ENCODE results near the gene TRPM2.

TRPM2 gene

GRCh38 chr21:44322621-44323325 is 30.6 kb upstream of the TRPM2 start:
- no peak for DNase-seq

DNA sequence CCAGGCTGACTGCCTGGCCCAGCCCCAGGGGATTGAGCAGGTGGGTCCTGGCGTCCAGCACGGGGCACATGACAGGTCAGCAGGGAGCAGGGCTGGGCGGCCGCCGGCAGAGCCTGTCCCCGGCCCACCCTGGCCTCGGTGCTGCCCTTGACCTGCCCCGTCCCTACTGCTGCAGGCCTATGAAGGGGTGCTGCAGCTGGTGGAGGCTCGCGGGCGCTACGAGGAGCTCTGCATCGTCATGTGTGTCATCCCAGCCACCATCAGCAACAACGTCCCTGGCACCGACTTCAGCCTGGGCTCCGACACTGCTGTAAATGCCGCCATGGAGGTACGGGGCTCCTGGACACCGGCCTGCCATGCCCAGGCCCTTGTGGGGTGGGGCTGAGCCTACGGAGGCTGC is 29.8 kb upstream of the TRPM2 start:
- DNase-seq, result no peak

- no peak for DNase-seq
Measured at GRCh38 chr21:44324106-44324853, 29.1 kb upstream of the TRPM2 start.

GRCh38 chr21:44324854-44325107 is 28.6 kb upstream of the TRPM2 start:
- no peak for DNase-seq

GRCh38 chr21:44325386-44326271 is 27.8 kb upstream of the TRPM2 start:
- DNase-seq, result no peak

DNA sequence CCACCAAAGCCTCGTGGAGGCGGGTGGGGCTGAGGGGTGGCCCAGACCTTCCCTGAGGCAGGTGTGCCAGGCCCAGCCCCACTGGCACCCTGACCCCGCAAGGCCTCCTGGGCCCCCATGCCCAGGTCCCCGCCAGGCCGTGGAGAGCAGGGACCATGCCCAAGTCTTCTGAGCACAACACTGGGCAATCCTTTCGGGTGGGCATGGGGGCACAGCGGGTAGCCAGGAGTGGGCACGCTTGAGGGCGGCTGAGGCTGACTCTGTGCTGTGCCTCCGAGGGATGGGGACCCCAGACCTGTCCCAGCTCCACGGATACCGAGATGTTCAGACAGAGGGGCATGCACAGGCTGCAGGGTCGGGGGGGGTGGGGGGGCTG is 27.2 kb upstream of the TRPM2 start:
- DNase-seq, result no peak

DNA sequence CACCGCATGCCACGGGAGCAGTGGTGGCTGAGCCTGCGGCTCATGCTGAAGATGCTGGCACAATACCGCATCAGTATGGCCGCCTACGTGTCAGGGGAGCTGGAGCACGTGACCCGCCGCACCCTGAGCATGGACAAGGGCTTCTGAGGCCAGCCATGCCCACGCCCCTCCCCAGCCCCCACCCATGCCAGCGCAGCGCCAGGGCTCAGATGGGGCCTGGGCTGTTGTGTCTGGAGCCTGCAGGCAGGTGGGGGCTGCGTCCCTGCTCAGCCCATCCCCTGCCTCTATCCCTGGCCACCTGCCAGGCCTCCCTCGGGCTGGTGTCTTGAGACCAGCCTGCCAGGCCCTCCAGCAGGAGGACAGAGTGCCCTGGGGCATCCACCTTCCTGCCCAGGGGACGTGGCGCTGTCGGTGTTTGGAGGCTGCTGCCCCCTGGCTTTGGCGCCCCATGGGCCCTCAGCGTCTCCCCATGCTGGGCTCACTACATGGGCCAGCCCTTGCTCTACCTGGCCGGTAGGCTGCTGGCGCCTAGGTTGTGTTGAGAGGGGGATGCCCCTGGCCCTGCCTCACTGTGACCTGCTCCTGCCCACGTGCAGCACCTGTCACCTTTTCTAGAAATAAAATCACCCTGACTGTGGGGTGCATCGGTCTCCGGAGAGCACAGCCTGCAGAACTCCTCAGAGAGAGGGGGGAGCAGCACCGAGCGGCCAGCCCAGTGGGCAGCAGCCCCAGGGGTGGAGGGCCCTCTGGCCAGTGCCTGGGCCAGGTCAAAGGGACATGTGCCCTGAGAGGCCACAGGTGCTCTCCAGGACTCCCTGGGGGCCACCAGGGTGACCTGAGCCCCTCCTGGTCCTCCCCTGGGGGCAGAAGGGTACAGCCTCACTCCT is 26.5 kb upstream of the TRPM2 start:
- no peak for DNase-seq

DNA sequence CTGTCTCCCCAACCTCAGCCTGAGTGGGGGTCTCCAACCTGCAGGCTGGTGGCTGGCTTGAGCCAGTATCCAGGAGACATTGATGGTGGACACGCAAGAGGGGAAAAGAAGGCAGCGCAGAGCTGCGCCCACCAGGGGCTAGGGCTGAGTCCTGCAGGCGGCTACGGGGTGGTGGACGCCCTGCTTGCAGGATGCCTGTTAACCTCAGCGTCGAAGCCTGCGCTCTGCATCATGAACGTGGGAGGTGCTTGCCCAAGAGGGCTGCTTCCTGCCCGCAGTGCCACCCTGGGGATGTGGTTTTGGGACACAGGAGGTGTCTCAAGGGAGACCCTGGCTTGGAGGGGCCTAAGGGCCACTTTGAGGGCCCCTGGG is 25.8 kb upstream of the TRPM2 start:
- DNase-seq, result no peak

GRCh38 chr21:44328242-44328895 is 25.1 kb upstream of the TRPM2 start:
- no peak for DNase-seq

DNA sequence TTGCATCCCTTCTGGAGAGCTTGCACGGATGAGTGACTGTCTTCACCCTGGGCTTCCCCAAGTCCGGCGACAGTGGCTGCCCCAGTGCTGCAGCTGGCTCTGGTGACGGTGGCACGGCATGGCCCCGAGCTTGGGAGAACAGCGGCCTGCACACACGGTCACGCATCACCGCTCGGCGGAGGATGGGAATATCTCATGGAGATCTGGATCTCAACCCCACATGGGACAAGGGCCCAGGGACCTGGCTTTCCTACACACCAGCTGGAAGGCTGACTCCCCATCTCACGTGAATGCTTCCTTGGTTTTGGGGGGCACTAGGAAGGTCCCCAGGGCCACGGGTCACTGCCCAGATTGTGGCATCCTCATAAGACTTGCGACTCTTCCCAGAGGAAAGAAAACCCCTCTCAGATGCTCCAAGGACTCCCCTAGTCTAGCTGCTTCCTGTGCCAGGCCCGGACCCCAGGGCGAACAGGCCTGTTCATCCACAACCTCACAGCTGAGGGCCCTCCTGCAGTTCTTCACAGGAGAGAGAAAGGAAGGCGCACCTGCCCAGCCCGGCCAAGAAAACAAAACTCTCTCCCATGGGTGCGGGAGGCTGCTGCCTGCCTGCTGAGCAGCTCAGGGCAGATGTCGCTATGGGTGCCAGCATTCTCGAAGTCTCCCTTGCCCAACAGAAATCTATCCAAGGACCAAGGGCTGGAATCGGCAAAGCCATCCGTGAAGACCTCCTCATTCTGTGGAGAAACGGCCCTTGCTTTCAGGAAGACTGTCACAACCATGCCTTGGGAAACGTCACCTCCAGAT is 24.1 kb upstream of the TRPM2 start:
- DNase-seq, result no peak

GRCh38 chr21:44329971-44330681 is 23.3 kb upstream of the TRPM2 start:
- no peak for DNase-seq

DNA sequence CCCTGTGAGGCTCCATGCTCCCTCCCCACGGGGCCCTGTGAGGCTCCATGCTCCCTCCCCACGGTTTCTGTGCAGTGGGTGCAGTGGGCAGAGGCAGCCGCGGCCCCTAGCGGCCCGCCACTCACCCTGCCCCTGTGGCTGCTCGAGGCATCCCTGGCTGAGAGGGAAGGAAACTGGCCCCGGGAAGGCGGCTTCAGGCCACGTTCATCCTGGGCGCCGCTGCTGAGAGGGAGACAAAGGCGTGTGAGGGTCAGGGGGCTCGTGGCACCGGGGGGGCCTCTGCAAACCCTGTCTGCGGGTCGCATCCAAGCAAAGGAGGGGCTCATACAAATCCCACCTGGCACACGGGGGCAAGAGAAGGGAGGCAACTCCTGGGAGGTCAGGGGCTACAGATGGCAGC is 22.7 kb upstream of the TRPM2 start:
- DNase-seq, result no peak

DNA sequence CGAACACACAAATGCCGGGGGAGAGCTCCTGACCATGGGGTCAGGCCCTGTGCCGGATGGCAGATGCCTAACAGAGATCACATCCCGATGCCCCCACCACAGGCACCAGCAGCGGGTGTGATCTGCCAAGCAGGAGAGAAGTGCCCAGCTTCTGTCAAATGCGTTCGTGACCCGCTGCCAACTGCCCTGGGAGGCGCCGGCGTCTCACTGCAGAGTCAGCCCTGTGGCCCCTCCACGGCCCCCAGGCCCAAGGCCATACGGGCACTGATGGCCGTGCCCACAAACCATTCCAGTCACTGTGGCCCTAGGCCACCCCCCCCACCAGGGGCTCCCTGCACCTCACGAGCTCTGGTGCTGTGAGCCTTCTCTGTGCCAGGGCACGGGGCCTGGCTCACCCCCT is 22.2 kb upstream of the TRPM2 start:
- no peak for DNase-seq

DNA sequence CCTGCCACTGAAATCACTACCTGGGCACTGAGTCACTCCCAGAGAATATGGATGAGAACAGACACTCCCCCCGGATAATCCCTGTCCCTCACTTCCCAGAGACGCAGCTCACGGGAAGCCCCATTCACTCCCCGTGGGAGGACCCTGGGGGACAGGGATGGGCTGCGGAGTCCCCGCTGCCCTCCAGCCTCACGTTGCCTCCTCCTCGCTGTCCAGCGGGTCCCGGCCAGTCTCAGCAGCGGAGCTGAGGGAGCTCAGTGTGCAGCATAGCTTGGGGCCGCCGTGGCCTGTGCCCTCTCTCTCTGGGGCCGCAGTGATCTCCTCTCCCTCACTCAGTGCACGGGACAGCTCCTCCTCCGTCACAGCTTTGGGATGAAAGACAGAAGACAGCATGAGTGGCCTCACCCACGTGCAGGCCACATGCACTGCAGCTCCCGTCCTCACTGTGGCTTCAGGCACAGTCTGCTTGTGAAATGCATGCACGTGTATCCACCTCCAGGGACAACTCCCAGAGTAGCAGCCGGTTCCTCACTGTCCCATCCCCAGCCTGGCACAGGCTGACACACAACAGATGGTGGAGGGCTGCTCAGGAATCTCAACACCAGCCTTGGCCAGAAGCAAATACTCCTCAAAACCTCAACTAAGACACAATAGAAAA is 21.6 kb upstream of the TRPM2 start:
- DNase-seq, result no peak

DNA sequence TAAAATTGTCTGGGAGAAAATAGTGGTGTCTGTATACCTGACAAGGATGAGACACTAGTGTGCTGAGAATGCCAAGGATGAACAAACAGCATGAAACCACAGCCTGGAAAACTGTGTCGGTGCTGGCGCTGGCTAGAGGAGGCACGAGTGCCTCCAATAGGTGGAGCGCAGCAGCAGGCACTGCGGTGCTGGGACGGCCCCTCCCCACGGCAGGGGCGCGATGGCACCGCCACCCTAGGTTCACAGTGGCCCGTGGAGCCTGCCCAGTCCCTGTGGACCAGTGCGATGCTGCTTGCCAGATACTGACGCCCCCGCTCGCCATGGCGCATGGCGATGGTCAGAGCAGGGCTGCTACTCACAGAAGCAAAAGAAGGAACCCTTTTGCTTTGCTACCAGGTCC is 21.0 kb upstream of the TRPM2 start:
- DNase-seq, result no peak

GRCh38 chr21:44332965-44333364 is 20.5 kb upstream of the TRPM2 start:
- no peak for DNase-seq

GRCh38 chr21:44333509-44334328 is 19.7 kb upstream of the TRPM2 start:
- DNase-seq, result no peak

GRCh38 chr21:44334329-44335030 is 18.9 kb upstream of the TRPM2 start:
- DNase-seq, result no peak

All from stimulated activated naive CD4-positive, alpha-beta T cell treated with Interleukin-2 at 50 U/mL for 16 hours (primary cell).